Fibroblast of the aortic adventitia (primary cell): ENCODE data around the gene TMEM176A. TPM values are rescaled to one million over a fixed set of nuclear protein-coding genes. Genes with fewer than 3 reads are reported as not detected.

ENCODE experiments used
- DNase-seq: peaks from one replicate; pipeline ENCODE4 v3.0.0-alpha.2; 2010; ENCODE audit warnings: low read depth
- H3K4me3 ChIP-seq: 2 replicates; pipeline ENCODE4 v1.5.1; 2011; ENCODE audit warnings: low read depth, mild to moderate bottlenecking, control low read depth, low read length, moderate library complexity
- CTCF ChIP-seq: IDR thresholded peaks from 2 replicates; pipeline ENCODE4 v1.5.1; 2011; ENCODE audit warnings: mild to moderate bottlenecking, low read length, control low read depth, inconsistent platforms; ENCODE audit not compliant: insufficient read depth
- total RNA-seq: library from RNA; depleted of rRNA; stranded (reverse); fragments of >200 nt; gene quantifications from 2 replicates; pipeline ENCODE4 v1.2.3, GENCODE V29; 2012; ENCODE audit warnings: low replicate concordance

TMEM176A gene
- total RNA-seq, 1 donor: not detected

- no peak for TF ChIP-seq CTCF
- no peak overlapping the region for H3K4me3 ChIP-seq
- no peak for DNase-seq
Observed at GRCh38 chr7:150826061-150826849, 25.7 kb downstream of the TMEM176A start.

- no peak for DNase-seq
- no peak for TF ChIP-seq CTCF
- no peak overlapping the region for H3K4me3 ChIP-seq
Observed at GRCh38 chr7:150828384-150828783, 27.8 kb downstream of the TMEM176A start.

- DNase-seq: no peak
- no peak overlapping the region for H3K4me3 ChIP-seq
- TF ChIP-seq CTCF: no peak
Observed at GRCh38 chr7:150829426-150829825, 28.9 kb downstream of the TMEM176A start.

GRCh38 chr7:150830937-150831336 lies 30.4 kb downstream of the TMEM176A start:
- DNase-seq: no peak
- no peak for TF ChIP-seq CTCF
- H3K4me3 ChIP-seq: no peak overlapping the region

GRCh38 chr7:150831851-150832250 lies 31.3 kb downstream of the TMEM176A start:
- TF ChIP-seq CTCF: no peak
- no peak overlapping the region for H3K4me3 ChIP-seq
- DNase-seq: no peak

DNA sequence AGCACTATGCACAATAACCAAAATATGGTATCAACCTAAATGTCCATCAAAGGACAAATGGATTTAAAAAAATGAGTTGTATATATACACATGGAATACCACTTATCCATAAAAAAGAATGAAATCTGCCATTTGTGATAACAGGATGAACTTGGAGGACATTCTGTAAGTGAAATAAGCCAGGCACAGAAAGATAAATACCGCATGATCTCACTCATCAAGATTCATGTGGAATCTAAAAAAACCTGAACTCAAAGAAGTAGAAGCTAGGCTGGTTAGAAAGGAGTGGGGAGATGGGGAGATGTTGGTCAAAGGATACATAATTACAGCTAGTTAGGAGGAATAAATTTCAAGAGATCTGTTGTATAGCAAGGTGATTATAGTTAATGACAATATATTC lies 34.5 kb downstream of the TMEM176A start:
- no peak for TF ChIP-seq CTCF
- DNase-seq: no peak
- H3K4me3 ChIP-seq: no peak overlapping the region

GRCh38 chr7:150835702-150836280 lies 35.2 kb downstream of the TMEM176A start:
- H3K4me3 ChIP-seq: no peak overlapping the region
- no peak for TF ChIP-seq CTCF
- no peak for DNase-seq
